ENCODE results near the gene ADAP1. TPM values are rescaled to one million over a fixed set of nuclear protein-coding genes. Genes with fewer than 3 reads are reported as not detected.

ADAP1 gene
- polyA plus RNA-seq, 1 donor (not counting 4 experiments of a cell fraction or from before 2014, with no cell fraction given): 4.3 TPM

DNA sequence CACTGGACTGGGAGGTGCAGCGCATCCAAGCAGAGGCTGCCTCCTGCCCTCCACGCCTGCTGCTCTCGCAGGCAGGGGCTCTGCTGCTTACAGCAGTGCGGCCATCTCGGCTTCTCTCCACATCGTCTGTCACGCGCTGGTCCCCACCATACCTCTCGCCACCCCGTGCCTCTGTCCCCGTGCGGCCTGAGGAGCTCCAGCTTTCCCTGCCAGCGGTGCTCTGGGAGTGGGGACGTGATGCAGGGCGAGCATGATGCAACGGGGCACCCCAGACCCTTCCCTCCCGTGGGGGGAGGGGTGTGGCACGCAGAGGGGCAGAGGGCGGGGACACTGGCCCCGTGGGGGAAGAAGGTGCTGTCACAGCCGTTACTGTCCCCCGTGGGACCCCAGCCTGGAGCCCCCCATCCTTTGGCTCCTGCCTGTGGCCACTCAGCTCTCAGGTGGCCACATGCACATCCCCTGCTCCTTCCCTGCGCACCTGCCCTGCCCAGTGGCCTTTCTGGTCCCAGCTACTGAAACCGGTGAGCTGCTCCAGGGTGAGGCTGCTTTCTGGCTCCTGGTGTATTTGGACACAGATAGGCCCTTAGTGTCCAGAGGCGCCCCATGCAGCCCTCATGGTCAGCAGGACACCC, 69.1 kb downstream of the ADAP1 start:
- Histone ChIP-seq H3K79me2 (ENCODE audit: control insufficient read depth, insufficient read depth, low read length) (peaks cover 87% of the 10 kb centered on the region), H3K36me3 (ENCODE audit: control insufficient read depth in 2 of 2, extremely low read depth in 1 of 2, insufficient read depth in 2 of 2, low read length in 2 of 2) (peaks cover 16 to 18% of the 10 kb centered on the region in 2 experiments), H2AFZ (ENCODE audit: control insufficient read depth, low read length) (no peak overlapping the region), H3K9ac (ENCODE audit: control insufficient read depth, extremely low read depth, insufficient read depth, low read length) (no peak overlapping the region), H3K9me1 (ENCODE audit: control insufficient read depth, extremely low read depth, insufficient read depth, low read length) (no peaks in the 10 kb centered on the region), H3K9me3 (ENCODE audit: control insufficient read depth, low read depth, low read length) (no peaks in the 10 kb centered on the region), H3K27me3 (ENCODE audit: control insufficient read depth, extremely low read depth, insufficient read depth, low read length) (no peaks in the 10 kb centered on the region), H3K4me3 (ENCODE audit: control insufficient read depth in 2 of 3, extremely low read depth in 1 of 3, insufficient read depth in 2 of 3, low read depth in 1 of 3, low read length in 3 of 3) (no peak overlapping the region), H3K27ac (ENCODE audit: control insufficient read depth, insufficient read depth, low read length) (no peak overlapping the region), H3K4me2 (ENCODE audit: control insufficient read depth, extremely low read depth, insufficient read depth, low read depth, low read length) (no peak overlapping the region), H3K4me1 (ENCODE audit: control insufficient read depth, extremely low read depth, insufficient read depth, low read length) (no peaks in the 10 kb centered on the region), H4K20me1 (ENCODE audit: control insufficient read depth, extremely low read depth, insufficient read depth, low read length) (peaks cover 14% of the 10 kb centered on the region)
- dilution Hi-C loops (cut with MboI; ENCODE audit: extremely low pct_ligation_motif_present, low sequenced_read_pairs): no loop called here
- no peak for DNase-seq (ENCODE audit: low read depth, low spot score)
- TF ChIP-seq, protein P1, sequence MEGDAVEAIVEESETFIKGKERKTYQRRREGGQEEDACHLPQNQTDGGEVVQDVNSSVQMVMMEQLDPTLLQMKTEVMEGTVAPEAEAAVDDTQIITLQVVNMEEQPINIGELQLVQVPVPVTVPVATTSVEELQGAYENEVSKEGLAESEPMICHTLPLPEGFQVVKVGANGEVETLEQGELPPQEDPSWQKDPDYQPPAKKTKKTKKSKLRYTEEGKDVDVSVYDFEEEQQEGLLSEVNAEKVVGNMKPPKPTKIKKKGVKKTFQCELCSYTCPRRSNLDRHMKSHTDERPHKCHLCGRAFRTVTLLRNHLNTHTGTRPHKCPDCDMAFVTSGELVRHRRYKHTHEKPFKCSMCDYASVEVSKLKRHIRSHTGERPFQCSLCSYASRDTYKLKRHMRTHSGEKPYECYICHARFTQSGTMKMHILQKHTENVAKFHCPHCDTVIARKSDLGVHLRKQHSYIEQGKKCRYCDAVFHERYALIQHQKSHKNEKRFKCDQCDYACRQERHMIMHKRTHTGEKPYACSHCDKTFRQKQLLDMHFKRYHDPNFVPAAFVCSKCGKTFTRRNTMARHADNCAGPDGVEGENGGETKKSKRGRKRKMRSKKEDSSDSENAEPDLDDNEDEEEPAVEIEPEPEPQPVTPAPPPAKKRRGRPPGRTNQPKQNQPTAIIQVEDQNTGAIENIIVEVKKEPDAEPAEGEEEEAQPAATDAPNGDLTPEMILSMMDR (optimal IDR thresholded peaks at IDR 0.05 in 1 of 3, IDR thresholded peaks at IDR 0.05 in 1 of 3, conservative IDR thresholded peaks at IDR 0.05 in 1 of 3; ENCODE audit: extremely low read depth in 1 of 3, insufficient read depth in 2 of 3, low read length in 3 of 3): no peak
- no peak for TF ChIP-seq EZH2 (IDR thresholded peaks at IDR 0.05; ENCODE audit: low read length)
- FAIRE-seq: no peak

DNA sequence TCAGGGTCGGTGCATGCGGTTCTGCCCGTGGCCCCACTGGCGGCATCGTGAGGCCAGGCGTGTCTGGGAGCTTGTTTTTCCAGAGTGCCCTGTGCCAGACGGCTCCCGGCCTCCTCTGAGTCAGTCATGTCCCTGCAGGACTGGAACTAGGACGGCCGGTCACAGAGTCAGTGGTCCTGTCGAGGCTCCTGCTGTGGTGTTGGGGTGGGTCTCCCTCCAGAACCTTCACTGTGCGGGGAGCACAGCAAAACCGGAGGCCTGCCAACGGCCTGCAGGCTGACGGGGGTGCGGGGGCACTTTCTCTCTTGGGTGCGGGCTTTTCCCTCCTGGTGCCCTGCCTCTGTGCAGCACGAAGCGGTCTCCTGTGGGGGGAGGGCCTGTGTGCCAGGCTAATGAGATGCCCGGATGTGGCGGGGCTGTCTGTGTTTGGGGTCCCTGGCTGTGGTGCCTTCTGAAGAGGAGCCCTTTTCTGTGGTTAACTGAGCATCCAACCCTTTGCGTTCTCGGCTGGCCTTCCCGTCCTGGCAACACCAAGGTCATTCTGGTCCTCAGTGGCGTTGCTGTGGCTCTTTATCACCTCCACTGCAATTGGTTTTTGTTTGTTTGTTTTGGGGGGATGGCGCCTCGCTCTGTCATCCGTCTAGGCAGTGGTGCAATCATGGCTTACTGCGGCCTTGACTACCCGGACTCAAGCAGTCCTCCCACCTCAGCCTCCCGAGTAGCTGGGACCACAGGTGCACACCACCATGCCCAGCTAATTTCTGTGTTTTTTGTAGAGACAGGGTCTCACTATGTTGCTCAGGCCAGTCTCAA, 70.1 kb downstream of the ADAP1 start:
- Histone ChIP-seq H3K9ac (ENCODE audit: control insufficient read depth, extremely low read depth, insufficient read depth, low read length) (no peak overlapping the region), H3K4me2 (ENCODE audit: control insufficient read depth, extremely low read depth, insufficient read depth, low read depth, low read length) (no peak overlapping the region), H3K4me3 (ENCODE audit: control insufficient read depth in 2 of 3, extremely low read depth in 1 of 3, insufficient read depth in 2 of 3, low read depth in 1 of 3, low read length in 3 of 3) (no peak overlapping the region), H2AFZ (ENCODE audit: control insufficient read depth, low read length) (no peak overlapping the region), H3K27me3 (ENCODE audit: control insufficient read depth, extremely low read depth, insufficient read depth, low read length) (no peaks in the 10 kb centered on the region), H3K9me3 (ENCODE audit: control insufficient read depth, low read depth, low read length) (no peaks in the 10 kb centered on the region), H4K20me1 (ENCODE audit: control insufficient read depth, extremely low read depth, insufficient read depth, low read length) (peaks cover 14% of the 10 kb centered on the region), H3K4me1 (ENCODE audit: control insufficient read depth, extremely low read depth, insufficient read depth, low read length) (no peaks in the 10 kb centered on the region), H3K36me3 (ENCODE audit: control insufficient read depth in 2 of 2, extremely low read depth in 1 of 2, insufficient read depth in 2 of 2, low read length in 2 of 2) (peaks cover 19 to 20% of the 10 kb centered on the region in 2 experiments), H3K27ac (ENCODE audit: control insufficient read depth, insufficient read depth, low read length) (no peak overlapping the region), H3K9me1 (ENCODE audit: control insufficient read depth, extremely low read depth, insufficient read depth, low read length) (no peaks in the 10 kb centered on the region), H3K79me2 (ENCODE audit: control insufficient read depth, insufficient read depth, low read length) (peaks cover 96% of the 10 kb centered on the region)
- dilution Hi-C loops (cut with MboI; ENCODE audit: extremely low pct_ligation_motif_present, low sequenced_read_pairs): no loop called here
- FAIRE-seq (no peak), DNase-seq (ENCODE audit: low read depth, low spot score) (no peak)
- TF ChIP-seq, protein P1 (optimal IDR thresholded peaks at IDR 0.05 in 1 of 3, IDR thresholded peaks at IDR 0.05 in 1 of 3, conservative IDR thresholded peaks at IDR 0.05 in 1 of 3; ENCODE audit: extremely low read depth in 1 of 3, insufficient read depth in 2 of 3, low read length in 3 of 3): no peak
- no peak for TF ChIP-seq EZH2 (IDR thresholded peaks at IDR 0.05; ENCODE audit: low read length)

Measured in keratinocyte (primary cell).